HG03354 (cell line): ENCODE results near the gene GREB1L.

Source experiments
- ATAC-seq: cut with Tn5 transposase; IDR thresholded peaks from one replicate; pipeline ENCODE4 v1.9.1; 2021; ENCODE audit warnings: mild to moderate bottlenecking; ENCODE audit not compliant: unreplicated experiment, poor library complexity, severe bottlenecking

The GREB1L gene

DNA sequence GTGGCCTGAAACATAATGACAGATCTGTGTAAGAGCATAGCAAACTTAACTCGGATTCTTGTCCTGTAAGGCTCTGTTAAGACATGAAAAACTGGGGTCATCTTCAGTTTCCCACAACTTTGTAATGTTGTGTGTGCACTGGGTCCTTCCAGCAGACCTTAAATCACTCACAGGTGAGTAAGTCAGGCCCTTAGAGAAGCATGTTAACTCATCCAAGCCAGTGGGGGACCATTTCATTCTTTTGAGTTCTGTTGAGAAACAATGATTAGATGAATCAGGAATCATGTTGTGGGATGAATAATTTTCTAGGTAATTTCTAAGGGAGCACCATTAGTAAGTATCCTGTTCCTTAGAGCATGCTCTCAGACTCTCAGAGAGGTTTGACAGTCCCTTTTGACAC, 191.4 kb downstream of the GREB1L start:
- no peak for ATAC-seq

- no peak for ATAC-seq
Observed at GRCh38 chr18:21439431-21439846, 197.4 kb downstream of the GREB1L start.

GRCh38 chr18:21441670-21442069, 199.6 kb downstream of the GREB1L start:
- ATAC-seq, result no peak

DNA sequence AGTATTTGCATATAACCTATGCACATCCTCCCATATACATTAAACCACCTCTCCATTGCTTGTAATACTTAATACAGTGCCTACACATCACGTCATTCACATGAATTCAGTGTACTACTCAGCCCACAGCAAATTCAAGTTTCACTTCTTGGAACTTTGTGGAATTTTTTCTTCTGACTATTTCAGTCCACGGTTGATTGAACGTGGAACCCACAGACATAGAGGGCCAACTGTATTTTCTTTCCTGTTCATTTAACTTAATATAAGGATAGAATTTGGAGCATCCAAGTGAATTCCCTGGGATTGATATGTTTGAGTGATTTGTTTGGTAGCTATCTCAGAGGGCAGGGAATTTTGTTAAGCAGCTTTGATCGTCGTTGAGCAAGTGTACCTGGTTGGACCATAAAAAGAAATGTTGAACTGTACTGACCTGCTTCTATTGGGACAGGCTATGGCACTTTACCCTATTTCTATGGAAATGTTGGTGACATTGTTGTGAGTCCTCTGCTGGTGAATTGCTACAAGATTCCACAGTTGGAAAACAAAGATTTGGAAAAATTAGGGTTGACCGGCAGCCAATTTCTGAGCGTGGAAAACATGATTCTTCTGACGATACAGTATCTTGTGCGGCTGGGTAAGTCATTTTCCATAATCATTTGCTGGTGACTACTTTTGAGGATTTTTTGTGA, 201.9 kb downstream of the GREB1L start:
- no peak for ATAC-seq

DNA sequence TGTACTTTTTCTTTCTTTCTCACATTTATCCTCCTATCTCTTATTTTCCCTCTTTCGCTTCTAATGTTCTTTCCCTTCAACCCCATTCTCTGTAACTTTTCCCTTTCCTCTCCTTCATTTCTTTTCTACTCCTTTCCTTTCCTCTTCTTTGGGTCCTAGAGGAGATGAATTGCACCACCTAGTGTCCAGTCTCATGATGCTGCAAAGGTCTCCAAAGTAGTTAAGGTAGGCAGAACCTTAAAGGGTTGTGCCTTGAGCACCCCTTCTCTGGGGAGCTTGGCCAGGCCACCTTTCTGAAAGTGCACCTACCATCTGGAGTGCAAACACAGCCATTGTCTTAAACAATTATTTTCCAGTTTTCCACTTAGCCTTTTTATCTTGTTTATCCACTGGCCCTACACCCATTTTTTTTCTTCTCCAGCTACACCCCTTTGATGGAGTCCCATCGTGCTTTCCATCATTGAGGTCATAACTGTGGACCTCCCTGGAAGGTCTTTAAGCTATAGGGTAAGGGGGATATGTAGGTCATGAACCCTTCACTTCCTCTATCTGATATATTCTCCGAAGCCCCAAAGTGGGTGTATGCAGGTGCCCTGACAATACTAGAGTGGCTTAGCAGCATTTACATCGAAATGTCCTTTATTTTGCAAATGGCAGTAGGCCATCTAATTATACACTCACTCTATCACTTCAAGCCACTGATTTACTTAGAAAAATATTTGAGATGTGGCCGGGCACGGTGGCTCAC, 202.6 kb downstream of the GREB1L start:
- no peak for ATAC-seq

- no peak for ATAC-seq
Observed at GRCh38 chr18:21448299-21448698, 206.3 kb downstream of the GREB1L start.

- no peak for ATAC-seq
Observed at GRCh38 chr18:21449367-21450290, 207.6 kb downstream of the GREB1L start.

DNA sequence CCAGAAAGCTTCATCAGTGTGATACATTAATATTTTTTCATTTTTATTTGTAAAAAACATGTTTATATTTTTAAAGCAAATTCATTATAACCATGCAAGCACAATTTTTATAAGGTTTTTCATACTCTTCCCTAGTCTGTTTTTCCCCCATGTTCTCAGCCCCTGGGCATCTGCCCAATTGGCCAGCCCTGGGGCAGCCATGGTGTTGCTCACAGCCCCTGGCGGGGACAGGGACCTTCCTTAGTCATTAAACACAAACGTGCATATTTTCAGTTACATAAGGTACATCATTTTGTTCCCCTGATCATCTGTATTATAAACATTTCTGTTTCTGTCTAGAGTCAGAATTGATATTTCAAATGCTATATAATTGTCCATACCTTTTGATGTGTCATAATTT, 208.5 kb downstream of the GREB1L start:
- no peak for ATAC-seq

- no peak for ATAC-seq
Observed at GRCh38 chr18:21450913-21451312, 208.9 kb downstream of the GREB1L start.

DNA sequence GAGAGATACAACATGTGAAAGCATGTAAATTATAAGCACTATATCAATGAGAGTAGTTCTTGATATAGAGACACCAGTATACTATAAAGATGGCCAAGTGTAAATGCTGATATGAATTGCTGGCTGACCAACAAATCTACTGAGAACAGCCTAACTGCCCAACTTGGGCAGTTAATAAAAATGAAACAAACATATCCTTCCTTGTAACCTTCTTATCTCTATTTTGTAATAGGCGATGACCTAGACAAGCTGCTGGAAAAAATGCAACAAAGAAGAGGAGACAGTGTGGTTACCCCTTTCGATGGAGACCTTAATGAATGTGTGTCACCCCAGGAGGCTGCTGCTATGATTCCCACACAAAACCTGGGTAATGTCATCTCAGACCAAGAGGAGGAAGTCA, 209.8 kb downstream of the GREB1L start:
- ATAC-seq, result no peak

DNA sequence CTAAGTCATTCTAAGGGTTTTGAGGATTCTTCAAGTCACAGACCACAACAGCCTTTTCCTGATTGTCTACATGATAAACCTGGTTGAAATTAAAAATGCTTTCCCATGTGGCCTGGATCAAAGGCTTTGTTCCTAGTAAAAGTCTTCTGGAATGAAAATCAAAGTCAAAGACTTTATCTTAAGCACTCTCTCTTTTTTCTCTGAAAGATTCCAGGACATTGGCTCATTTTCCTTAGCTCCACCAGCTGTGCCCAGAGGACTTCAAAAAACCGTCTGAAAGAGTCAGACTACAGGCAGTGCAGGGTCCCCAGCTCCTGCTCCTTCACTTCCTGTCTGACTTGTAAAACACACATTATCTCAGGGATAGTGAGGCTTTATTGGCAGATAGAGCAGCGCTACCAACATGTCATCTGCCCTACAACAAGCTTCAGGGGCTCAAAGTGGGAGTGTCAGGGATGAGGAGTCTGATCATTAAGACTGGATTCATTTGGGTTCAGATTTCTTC, 210.3 kb downstream of the GREB1L start:
- no peak for ATAC-seq

DNA sequence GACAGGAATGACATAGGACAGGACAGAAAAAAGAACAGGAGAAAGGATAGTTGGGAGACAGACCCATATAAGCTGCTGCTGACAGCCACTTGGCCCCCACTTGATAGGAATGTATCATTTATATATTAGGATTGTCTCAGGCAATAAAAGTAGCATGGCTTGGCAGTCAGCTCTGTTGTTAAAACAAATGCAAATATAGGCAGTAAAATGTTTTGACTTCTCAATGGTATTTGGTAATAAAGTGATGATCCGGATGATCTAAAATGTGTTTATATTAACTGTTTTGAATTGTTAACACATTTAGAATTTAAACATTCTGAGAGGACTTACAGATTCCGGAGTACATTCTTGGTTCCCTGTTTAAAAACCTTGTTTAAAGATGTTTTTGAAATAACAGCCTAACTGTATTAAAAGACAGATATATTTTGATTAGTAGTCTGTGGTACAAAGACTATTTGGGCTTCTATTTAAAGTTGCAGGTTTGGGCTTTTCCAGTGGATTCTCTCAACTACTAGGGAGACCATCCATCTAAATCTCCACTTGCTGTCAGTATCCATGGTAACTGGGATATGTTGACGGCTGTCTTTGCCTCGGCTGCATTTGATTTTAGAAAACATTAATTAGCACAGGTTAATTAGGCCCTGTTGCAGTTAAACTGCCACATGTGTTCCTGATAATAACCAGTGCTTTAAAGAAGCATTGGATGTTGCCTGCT, 210.9 kb downstream of the GREB1L start:
- ATAC-seq, result no peak

- ATAC-seq, result no peak
Observed at GRCh38 chr18:21453511-21453901, 211.5 kb downstream of the GREB1L start.

DNA sequence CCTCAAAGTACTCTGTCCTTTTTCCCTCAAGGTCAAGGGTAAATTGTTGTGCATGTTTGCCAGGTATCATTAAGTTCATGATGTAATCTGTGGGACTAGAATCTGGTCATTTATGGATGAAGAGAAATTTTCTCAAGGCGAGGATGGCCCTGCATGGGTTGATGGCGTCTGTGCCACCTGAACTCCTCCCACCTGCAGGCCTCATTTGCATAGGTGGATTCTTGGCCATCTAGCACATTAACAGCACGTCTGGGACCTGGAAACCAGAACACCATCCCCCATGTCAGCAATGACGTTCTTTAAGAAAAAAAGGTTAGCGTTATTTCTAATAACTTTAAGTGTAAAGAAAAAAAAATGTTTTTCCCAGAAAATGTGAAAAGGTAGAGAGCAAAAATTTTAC, 212.7 kb downstream of the GREB1L start:
- ATAC-seq, result no peak

DNA sequence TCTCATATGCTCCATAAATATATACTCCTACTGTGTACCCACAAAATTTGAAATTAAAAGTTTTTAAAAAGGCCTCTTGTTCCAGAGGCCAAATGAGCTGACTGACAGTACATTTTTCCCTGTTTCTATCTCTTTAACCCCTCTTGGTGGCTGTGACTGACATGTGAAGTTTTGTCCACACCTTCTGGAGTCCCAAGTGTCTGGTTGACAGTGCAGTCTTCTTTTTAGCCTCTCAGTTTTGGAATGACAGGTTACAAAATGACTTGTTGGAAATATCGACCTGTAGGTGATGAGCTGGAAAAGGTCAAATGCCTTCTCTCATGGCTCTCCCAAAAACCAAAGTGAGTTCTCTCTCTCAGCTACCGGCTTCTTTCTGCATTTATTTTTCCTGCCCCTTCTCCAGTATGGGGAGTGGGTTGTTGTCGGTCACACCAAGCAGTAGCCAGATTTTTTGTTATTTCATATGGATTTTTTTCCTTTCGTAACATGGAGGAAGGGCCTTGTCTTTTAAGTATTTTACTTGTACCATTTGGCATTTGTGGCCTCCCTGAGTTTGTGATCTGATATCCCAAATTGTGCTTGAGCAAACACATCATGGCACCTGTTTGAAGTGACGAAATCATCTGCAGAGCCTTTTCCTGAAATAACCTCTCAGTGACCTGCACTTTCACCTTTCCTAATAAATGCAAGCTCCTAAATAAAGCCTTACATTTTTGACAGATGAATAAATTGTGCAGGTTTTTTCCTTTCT, 214.6 kb downstream of the GREB1L start:
- ATAC-seq, result no peak

DNA sequence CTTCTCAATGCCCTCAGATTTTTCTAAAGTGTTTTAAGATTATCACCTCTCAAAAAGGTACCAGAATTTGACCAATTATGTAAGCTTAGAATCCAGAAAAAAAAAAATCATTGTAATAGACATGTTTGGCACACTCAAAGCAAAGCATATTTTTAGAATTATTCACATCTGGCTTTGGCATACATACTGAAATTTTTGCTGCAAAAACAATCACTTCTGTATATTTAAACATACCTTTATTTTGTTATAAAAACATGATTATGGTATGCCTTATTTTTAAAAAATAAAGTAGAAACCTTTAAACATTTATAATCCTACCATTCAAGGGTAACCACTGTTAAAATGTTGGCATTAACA, 215.1 kb downstream of the GREB1L start:
- ATAC-seq, result no peak

GRCh38 chr18:21458310-21458709, 216.3 kb downstream of the GREB1L start:
- no peak for ATAC-seq

DNA sequence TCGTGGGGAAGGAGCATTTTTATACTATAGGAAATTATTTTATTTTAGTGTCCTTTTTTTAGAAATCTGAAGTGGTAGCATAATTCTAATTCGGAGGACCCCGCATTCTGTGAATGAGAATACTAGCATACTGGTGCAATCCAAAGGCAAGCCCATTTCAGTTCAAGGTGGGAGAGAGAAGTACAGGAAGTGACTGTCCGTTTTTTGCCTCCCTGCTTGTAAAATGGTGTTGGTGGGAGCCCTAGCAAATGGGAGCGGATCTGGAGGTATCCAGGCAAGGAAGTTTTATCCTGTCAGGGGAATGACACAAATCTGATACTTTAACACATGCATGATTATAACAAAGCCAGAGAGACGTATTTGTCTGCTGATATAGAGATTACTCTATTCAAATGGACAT, 216.8 kb downstream of the GREB1L start:
- ATAC-seq, result no peak

- no peak for ATAC-seq
Observed at GRCh38 chr18:21459706-21460286, 217.8 kb downstream of the GREB1L start.
